Retina (tissue), 1 donor: Measurements from ENCODE around the gene HOXD13.
A peak's percentile ranks its signal among the peaks of the same experiment; 100 is the strongest.

Source experiments
- DNase-seq: peaks from one replicate; pipeline ENCODE4 v3.0.0-alpha.2; 2016

The HOXD13 gene

DNA sequence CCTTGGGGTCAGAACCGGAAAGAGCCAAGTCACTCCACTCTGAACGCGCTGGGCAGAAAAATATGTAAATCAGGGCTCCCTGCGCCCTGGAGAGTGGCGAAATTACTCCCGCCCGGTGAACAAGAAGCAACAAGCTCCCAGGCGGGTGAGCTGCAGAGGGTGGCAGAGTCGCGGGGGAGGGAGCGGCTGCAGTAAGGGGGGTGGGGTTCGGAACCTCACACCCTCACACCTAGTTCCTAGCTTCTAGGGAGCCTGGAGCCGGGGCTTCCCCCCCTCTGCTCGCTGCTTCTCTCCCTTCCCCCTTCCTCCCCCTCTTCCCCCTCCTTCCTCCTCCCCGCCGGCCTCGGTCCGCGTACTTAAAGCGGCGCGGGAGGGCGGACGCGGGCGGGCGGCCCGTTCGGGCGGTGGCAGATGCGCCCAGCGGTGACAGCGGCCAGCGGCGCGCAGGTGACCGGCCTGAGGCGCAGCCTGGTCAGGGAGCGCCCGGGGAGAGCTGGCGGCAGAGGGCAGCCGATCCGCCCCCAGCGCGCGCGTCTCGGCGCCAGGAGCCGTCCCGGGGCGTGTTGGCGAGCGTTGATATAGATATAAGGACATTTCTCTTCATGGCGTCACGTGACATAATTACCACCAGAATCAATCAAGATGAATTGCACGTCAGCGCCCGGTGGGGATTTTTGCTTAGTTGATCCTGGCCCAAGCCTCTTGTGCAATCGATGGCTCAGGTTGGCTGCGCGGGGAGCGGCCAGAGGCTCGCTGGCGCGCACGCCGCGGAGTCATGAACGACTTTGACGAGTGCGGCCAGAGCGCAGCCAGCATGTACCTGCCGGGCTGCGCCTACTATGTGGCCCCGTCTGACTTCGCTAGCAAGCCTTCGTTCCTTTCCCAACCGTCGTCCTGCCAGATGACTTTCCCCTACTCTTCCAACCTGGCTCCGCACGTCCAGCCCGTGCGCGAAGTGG, 14.3 kb downstream of the HOXD13 start, which contains the start of gene HOXD11:
Gene HOXD11 (plus strand): TSS at position 700 of the 959 bp plus-strand sequence. CDS start 76 bp downstream, at position 776.
- DNase-seq = peak; percentile 81

- DNase-seq = no peak
Measured at GRCh38 chr2:176107731-176108181, 15.2 kb downstream of the HOXD13 start.

GRCh38 chr2:176109192-176109901, 16.8 kb downstream of the HOXD13 start:
- DNase-seq = no peak

- DNase-seq = no peak
Measured at GRCh38 chr2:176109946-176110345, 17.4 kb downstream of the HOXD13 start.

DNA sequence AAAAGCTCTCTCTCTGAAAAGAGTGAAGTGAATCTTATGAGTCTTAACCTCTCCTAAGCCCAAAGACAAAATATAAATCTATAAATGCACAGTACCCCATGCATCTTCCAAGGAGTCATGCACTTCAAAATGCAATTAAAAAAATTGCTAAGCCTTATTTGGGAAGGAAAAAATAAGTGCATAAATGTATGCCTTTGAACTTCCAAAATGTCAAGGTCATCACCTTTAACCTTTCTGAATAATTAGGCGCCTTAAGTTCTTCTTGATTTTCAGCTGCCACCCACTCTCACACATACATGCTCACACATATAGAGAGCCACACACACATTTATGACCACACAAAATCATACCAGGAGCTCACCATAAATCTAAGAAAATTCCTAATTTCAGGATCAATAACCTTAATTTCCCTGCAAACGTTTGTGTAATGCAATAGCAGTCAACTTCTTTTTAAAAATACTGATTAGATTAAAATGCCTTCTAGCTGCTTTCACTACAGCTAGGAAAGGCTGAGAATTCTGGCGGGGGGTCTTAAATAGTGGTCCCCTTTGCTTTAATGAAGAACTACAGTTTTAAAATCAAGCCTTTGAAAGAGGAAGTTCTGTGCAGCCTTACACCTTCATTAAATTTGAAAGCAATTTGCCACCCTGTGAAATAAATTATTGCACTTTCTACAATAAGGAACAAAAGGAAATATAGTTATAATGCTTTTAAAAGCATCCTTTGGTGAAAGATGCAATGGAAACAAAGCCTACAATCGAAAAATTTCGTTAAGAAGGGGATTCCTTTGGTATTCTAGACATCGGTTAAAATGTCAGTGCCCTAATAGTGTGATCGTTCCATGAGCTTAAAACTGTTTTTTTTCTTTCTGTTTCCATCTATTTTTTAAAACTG, 18.1 kb downstream of the HOXD13 start:
- DNase-seq = no peak

GRCh38 chr2:176111309-176111663, 18.8 kb downstream of the HOXD13 start:
- DNase-seq = peak; percentile 88

- no peak for DNase-seq
Measured at GRCh38 chr2:176111846-176112374, 19.4 kb downstream of the HOXD13 start.

GRCh38 chr2:176112375-176113302, 20.1 kb downstream of the HOXD13 start:
- no peak for DNase-seq

- no peak for DNase-seq
Measured at GRCh38 chr2:176114120-176114929, 21.8 kb downstream of the HOXD13 start.

DNA sequence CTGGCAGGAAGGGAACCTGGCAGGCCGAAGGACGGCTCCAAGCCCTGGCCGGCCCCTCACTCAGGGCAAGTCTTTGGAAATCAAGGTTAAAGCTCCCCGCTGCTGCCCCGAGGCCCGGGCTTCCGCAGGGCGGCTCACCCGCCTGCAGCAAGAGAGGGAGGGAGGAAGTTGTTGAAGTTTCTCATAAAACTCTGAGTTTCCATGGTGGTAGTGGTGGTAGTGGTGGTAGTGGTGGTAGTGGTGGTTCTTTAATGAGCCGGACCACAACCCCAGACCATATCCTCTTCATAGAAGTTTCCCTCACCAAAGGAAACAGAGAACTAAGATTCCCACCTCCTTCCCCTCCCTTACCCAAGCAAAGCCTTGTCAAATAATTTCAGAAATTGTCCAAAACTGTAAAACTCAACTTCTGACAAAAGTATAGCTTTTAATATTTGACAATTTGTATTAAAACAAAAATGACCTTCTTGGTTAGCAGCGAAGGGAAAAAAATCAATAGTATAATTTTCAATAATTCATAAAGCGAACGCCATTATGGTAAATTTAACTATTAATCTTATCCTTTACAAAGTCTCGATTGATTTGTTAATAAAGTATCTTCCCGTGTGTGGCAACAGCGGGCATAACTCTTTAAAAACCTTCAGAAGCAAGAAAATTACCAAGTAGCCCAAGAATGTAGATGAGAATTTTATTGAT, 22.6 kb downstream of the HOXD13 start:
- DNase-seq = no peak

DNA sequence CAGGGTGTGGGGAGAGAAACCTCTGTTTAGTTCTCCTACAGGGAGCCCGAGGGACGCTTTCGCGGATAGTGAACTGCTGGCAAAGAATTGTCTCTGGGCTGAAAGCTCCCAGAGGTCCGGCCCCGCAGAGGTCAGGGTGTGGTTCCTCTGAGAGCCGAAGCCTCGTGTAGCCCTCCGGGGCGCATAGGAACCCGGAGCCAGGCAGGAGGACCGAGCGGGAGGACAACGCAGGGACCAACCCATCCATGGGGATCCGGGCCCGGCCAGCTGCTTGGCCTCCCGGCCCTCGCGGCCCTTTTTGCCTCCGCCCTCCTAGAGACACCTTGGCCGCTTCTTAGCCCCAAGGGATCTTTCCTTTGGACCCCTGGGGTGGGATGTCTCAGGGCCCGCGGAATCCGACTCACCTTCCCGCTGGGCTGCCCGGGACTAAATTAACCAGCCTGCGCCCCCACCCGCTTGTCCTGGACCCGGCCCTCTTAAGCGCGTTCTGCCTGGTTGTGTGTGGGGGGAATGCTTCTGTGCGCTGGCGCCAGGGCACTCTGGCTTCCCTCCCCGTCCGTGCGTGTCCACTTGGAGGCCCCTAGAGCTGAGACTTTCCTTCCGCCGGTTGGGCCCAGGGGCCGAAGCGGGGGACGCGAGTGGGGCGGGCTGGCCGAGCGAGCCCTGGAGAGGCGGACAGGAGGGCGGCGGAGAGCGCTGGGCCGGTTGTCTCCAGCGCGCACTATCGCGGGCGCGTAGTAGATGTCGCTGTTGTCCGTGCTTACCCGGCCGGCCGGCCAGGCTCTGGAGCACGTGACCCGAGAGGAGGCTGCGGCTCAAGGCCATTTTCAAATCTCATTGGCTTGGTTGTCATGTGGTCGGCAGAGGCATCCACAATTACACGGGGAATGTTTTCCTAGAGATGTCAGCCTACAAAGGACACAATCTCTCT, 23.6 kb downstream of the HOXD13 start, which contains the start of gene HOXD10:
Gene HOXD10 (plus strand): TSS at position 896 of the 931 bp plus-strand sequence. CDS start 56 bp downstream, outside the sequence.
- peak; percentile 72 for DNase-seq

- no peak for DNase-seq
Measured at GRCh38 chr2:176117162-176117822, 24.8 kb downstream of the HOXD13 start.

GRCh38 chr2:176117823-176118371, 25.4 kb downstream of the HOXD13 start:
- DNase-seq = no peak

- no peak for DNase-seq
Measured at GRCh38 chr2:176118601-176119339, 26.2 kb downstream of the HOXD13 start.

DNA sequence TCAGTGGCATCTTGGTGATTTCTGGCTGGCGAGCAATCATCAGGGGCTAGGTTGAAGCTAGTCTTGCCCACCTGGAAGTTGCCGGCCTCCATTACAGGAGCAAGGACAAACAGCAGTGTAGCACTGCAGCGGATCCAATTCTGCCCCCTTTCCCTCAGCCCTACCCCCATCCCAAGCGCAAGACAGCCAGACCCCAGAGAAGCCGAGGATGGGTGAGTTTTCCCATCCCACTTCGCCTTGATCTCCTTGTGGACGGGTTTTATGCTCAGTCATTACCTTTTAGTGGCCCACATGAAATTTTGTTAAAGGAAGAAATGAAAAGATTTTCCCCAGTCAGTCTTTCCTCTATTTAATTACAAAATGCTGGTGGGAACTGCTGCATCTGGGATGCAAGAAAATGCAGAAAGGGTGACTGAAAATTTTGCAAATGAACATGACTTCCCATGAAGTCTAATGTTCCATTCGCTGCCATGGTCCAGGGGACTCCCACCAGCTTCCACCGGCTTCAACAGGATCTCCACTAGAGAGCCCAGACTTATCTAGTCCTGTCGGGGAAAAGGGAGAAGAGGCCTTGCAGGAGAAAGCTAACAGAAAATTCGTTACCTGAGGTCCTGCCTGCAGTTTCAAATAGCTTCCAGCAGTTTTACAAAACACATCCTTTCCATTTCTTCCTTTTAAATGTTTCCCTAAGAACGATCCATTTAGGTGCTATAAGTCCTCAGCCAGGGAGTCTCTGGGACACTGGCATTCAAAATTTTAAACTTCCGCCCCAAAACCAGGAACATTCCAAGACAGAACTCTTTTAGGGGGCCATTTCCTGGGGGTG, 28.1 kb downstream of the HOXD13 start:
- no peak for DNase-seq
